IMR-90 (cell line): ENCODE data around the gene ASAP2. TPM values are rescaled to one million over a fixed set of nuclear protein-coding genes. Genes with fewer than 3 reads are reported as not detected.

Experiments used
- ATAC-seq: fragments of 200-7000 bp; cut with Tn5 transposase; 2 replicates; pipeline ENCODE4 v1.9.1; 2020; ENCODE audit warnings: low read depth, mild to moderate bottlenecking, moderate library complexity
- BruUV-seq: library from RNA; stranded (reverse); fragments of 400-500 nt; replicated peaks from 2 replicates; lab custom pipeline; 2021; lab: Mats Ljungman, UMichigan
- CTCF ChIA-PET: fragments of 300-600 bp; formaldehyde crosslinking; extraction: SDS; loops from one replicate; lab custom pipeline; 2021; ENCODE audit warnings: antibody characterized with exemption; lab: Yijun Ruan, JAX
- POLR2A ChIA-PET: fragments of 300-600 bp; sonication (Branson Sonifier 250); formaldehyde crosslinking; loops from one replicate; lab custom pipeline; 2022; ENCODE audit warnings: antibody characterized with exemption; ENCODE audit not compliant: unreplicated experiment; lab: Charles Lee
- DNase-seq: peaks from one replicate; pipeline ENCODE4 v3.0.0; 2013
- H2AFZ ChIP-seq: replicated peaks from 2 replicates; pipeline ENCODE3; 2013; ENCODE audit warnings: low read length, mild to moderate bottlenecking; ENCODE audit not compliant: poor library complexity
- H2AK5ac ChIP-seq: 2 replicates; pipeline ENCODE4 v1.6.1; 2013; ENCODE audit warnings: low read depth, low read length, inconsistent platforms
- H2AK9ac ChIP-seq: replicated peaks from 2 replicates; pipeline ENCODE3; 2013; ENCODE audit warnings: mild to moderate bottlenecking, low read depth, low read length, moderate library complexity; ENCODE audit not compliant: poor library complexity
- H2BK120ac ChIP-seq: 2 replicates; pipeline ENCODE4 v1.6.1; 2013; ENCODE audit warnings: low read depth, low read length, inconsistent platforms
- H2BK15ac ChIP-seq: 3 replicates; pipeline ENCODE4 v1.6.1; 2013; ENCODE audit warnings: low read depth, low read length, inconsistent platforms
- H2BK20ac ChIP-seq: 2 replicates; pipeline ENCODE4 v1.6.1; 2013; ENCODE audit warnings: low read depth, mild to moderate bottlenecking, inconsistent platforms, low read length, moderate library complexity
- H2BK5ac ChIP-seq: 2 replicates; pipeline ENCODE4 v1.6.1; 2013; ENCODE audit warnings: mild to moderate bottlenecking, low read depth, low read length, inconsistent platforms; ENCODE audit not compliant: poor library complexity, severe bottlenecking
- H3K14ac ChIP-seq: replicated peaks from 2 replicates; pipeline ENCODE4 v1.6.1; 2013; ENCODE audit warnings: low read depth, low read length, inconsistent platforms
- H3K18ac ChIP-seq: 2 replicates; pipeline ENCODE4 v1.6.1; 2013; ENCODE audit warnings: low read depth, low read length, control low read depth
- H3K23ac ChIP-seq: 2 replicates; pipeline ENCODE4 v1.6.1; 2013; ENCODE audit warnings: low read depth, low read length, inconsistent platforms
- H3K27ac ChIP-seq: 2 replicates; pipeline ENCODE4 v1.5.1; 2013; ENCODE audit warnings: mild to moderate bottlenecking, control low read depth, low read length; ENCODE audit not compliant: insufficient read depth
- H3K27me3 ChIP-seq: 2 replicates; pipeline ENCODE4 v1.6.1; 2013; ENCODE audit warnings: low read length; ENCODE audit not compliant: control insufficient read depth, insufficient read depth
- H3K36me3 ChIP-seq: 2 replicates; pipeline ENCODE4 v1.6.1; 2013; ENCODE audit warnings: low read length, mixed read lengths; ENCODE audit not compliant: control insufficient read depth, insufficient read depth
- H3K4ac ChIP-seq: 2 replicates; pipeline ENCODE4 v1.6.1; 2013; ENCODE audit warnings: low read depth, low read length, inconsistent platforms
- H3K4me1 ChIP-seq: 2 replicates; pipeline ENCODE4 v1.6.1; 2013; ENCODE audit warnings: low read length, mixed read lengths; ENCODE audit not compliant: control insufficient read depth, insufficient read depth
- H3K4me2 ChIP-seq: 2 replicates; pipeline ENCODE4 v1.6.1; 2013; ENCODE audit warnings: low read depth, mild to moderate bottlenecking, control low read depth, low read length, moderate library complexity
- H3K4me3 ChIP-seq: 2 replicates; pipeline ENCODE4 v1.5.1; 2013; ENCODE audit warnings: low read depth, mild to moderate bottlenecking, control low read depth, low read length, moderate library complexity; ENCODE audit not compliant: insufficient read depth
- H3K56ac ChIP-seq: 2 replicates; pipeline ENCODE4 v1.6.1; 2013; ENCODE audit warnings: low read length, inconsistent platforms; ENCODE audit not compliant: insufficient read depth; ENCODE audit errors: extremely low read depth
- H3K79me1 ChIP-seq, 2 experiments: 2 replicates each; pipeline ENCODE4 v1.6.1; 2013; ENCODE audit warnings: low read length in 2 of 2, inconsistent platforms in 1 of 2, low read depth in 1 of 2
- H3K9ac ChIP-seq: 2 replicates; pipeline ENCODE4 v1.6.1; 2013; ENCODE audit warnings: low read depth, low read length, control low read depth
- H3K9me1 ChIP-seq: 2 replicates; pipeline ENCODE4 v1.6.1; 2013; ENCODE audit warnings: low read length, inconsistent platforms; ENCODE audit not compliant: insufficient read depth
- H3K9me3 ChIP-seq: 2 replicates; pipeline ENCODE4 v1.6.1; 2013; ENCODE audit warnings: low read length; ENCODE audit not compliant: control insufficient read depth, insufficient read depth
- H4K20me1 ChIP-seq: 2 replicates; pipeline ENCODE4 v1.6.1; 2013; ENCODE audit warnings: low read length, inconsistent platforms; ENCODE audit not compliant: insufficient read depth
- H4K5ac ChIP-seq: 2 replicates; pipeline ENCODE4 v1.6.1; 2013; ENCODE audit warnings: mild to moderate bottlenecking, low read depth, low read length, control low read depth
- H4K8ac ChIP-seq, 2 experiments: 2 replicates each; pipeline ENCODE4 v1.6.1; 2013; ENCODE audit warnings: low read depth in 2 of 2, low read length in 2 of 2, control low read depth in 1 of 2, inconsistent platforms in 1 of 2
- H4K91ac ChIP-seq: 2 replicates; pipeline ENCODE4 v1.6.1; 2013; ENCODE audit warnings: low read depth, low read length, inconsistent platforms; ENCODE audit not compliant: insufficient read depth
- BHLHE40 ChIP-seq: fragments of 150-350 bp; IDR thresholded peaks from 2 replicates; pipeline ENCODE4 v1.6.1; 2016; ENCODE audit warnings: mild to moderate bottlenecking, low read depth, low read length
- CEBPB ChIP-seq: IDR thresholded peaks from 2 replicates; pipeline ENCODE4 v1.6.1; 2012; ENCODE audit warnings: low read depth, low read length, improper control_type of control experiment
- CHD1 ChIP-seq: IDR thresholded peaks from 2 replicates; pipeline ENCODE4 v1.6.1; 2012; ENCODE audit warnings: low read depth, low read length, improper control_type of control experiment
- FOS ChIP-seq: fragments of 150-350 bp; IDR thresholded peaks from 2 replicates; pipeline ENCODE4 v1.6.1; 2016; ENCODE audit warnings: low read depth, low read length
- MAFK ChIP-seq: IDR thresholded peaks from 2 replicates; pipeline ENCODE4 v1.6.1; 2012; ENCODE audit warnings: low read depth, low read length, improper control_type of control experiment
- MAZ ChIP-seq: IDR thresholded peaks from 2 replicates; pipeline ENCODE4 v1.6.1; 2012; ENCODE audit warnings: low read depth, mild to moderate bottlenecking, low read length, improper control_type of control experiment, moderate library complexity, borderline replicate concordance
- MXI1 ChIP-seq: IDR thresholded peaks from 2 replicates; pipeline ENCODE4 v1.6.1; 2012; ENCODE audit warnings: low read depth, mild to moderate bottlenecking, low read length, moderate library complexity, borderline replicate concordance
- NFE2L2 ChIP-seq: fragments of 150-350 bp; IDR thresholded peaks from 2 replicates; pipeline ENCODE4 v1.6.1; 2016; ENCODE audit warnings: low read depth, mild to moderate bottlenecking, low read length
- POLR2A ChIP-seq: IDR thresholded peaks from 2 replicates; pipeline ENCODE4 v1.6.1; 2012; ENCODE audit warnings: mild to moderate bottlenecking, low read depth, low read length
- RAD21 ChIP-seq: IDR thresholded peaks from 2 replicates; pipeline ENCODE4 v1.6.1; 2012; ENCODE audit warnings: low read length, improper control_type of control experiment
- RCOR1 ChIP-seq: IDR thresholded peaks from 2 replicates; pipeline ENCODE4 v1.6.1; 2012; ENCODE audit warnings: mild to moderate bottlenecking, low read length, improper control_type of control experiment; ENCODE audit not compliant: insufficient replicate concordance
- RFX5 ChIP-seq: IDR thresholded peaks from 2 replicates; pipeline ENCODE4 v1.8.0; 2012; ENCODE audit warnings: low read depth, mild to moderate bottlenecking, low read length, moderate library complexity
- SMC3 ChIP-seq: fragments of 150-350 bp; IDR thresholded peaks from 2 replicates; pipeline ENCODE4 v1.6.1; 2016; ENCODE audit warnings: low read depth, mild to moderate bottlenecking, antibody characterized with exemption, low read length, moderate library complexity
- USF2 ChIP-seq: fragments of 150-350 bp; IDR thresholded peaks from 2 replicates; pipeline ENCODE4 v1.6.1; 2017; ENCODE audit warnings: mild to moderate bottlenecking, antibody characterized with exemption, low read length, low read depth
- WGBS, 2 experiments: methylation state at CpG; one replicate each; pipeline versions ENCODE4 v1.1.5 to v1.1.7; 2013; ENCODE audit warnings: missing lambda C conversion rate in 2 of 2; ENCODE audit not compliant: insufficient read length in 1 of 2; ENCODE audit errors: extremely low coverage in 2 of 2; 5-methylcytosine and 5-hydroxymethylcytosine counted together
- dilution Hi-C: fragments of 300-500 bp; cut with HindIII; formaldehyde crosslinking; loops from one replicate; pipeline ENCODE4 v1.14.3; 2018; ENCODE audit warnings: low sequenced_read_pairs; ENCODE audit not compliant: unreplicated experiment
- in situ Hi-C: fragments of 300-500 bp; cut with MboI; formaldehyde crosslinking; loops from 3 replicates; pipeline ENCODE4 v1.14.3; 2019; ENCODE audit warnings: low sequenced_read_pairs, inconsistent platforms, mixed read lengths
- intact Hi-C: fragments of 100-400 bp; cut with micrococcal nuclease; formaldehyde crosslinking; loops from 2 replicates; pipeline ENCODE4 v1.10.0; 2022
- polyA plus RNA-seq, 3 experiments: library from polyadenylated mRNA; depleted of rRNA; stranded (reverse); fragments of >200 nt; gene quantifications; 2 replicates each; pipeline ENCODE4 v1.2.3, GENCODE V29; 2012; ENCODE audit warnings: low replicate concordance in 1 of 3
- total RNA-seq: library from RNA; depleted of rRNA; stranded (reverse); fragments of >200 nt; gene quantifications from 2 replicates; pipeline ENCODE4 v1.2.3, GENCODE V29; 2012
- TF ChIP-seq, protein P1 (sequence below): conservative IDR thresholded peaks from 2 replicates; pipeline ENCODE4 v1.5.1; 2012; ENCODE audit warnings: mild to moderate bottlenecking, low read depth, low read length, improper control_type of control experiment
- TF ChIP-seq, protein P2 (sequence below): fragments of 150-350 bp; IDR thresholded peaks from 2 replicates; pipeline ENCODE4 v1.6.1; 2016; ENCODE audit warnings: low read depth, mild to moderate bottlenecking, low read length, moderate library complexity, borderline replicate concordance

ASAP2 gene
- total and polyA plus RNA-seq, 2 of the 4 experiments (the other 2 are of a cell fraction), result 19.7 to 28.1 TPM

GRCh38 chr2:9322576-9322975 lies 116.0 kb downstream of the ASAP2 start:
- H3K4me1 ChIP-seq, result peaks cover 9% of the 10 kb centered on the region
- H3K9me1 ChIP-seq, result peaks cover 23% of the 10 kb centered on the region
- ATAC-seq (no peak), DNase-seq (no peak)
- in situ Hi-C loops (no loop called here), intact Hi-C loops (no loop called here), dilution Hi-C loops (no loop called here)
- no peaks in the 10 kb centered on the region for H3K27me3 ChIP-seq
- TF ChIP-seq CEBPB (no peak), FOS (no peak), RAD21 (no peak), RFX5 (no peak), MXI1 (no peak), NFE2L2 (no peak), CHD1 (no peak), RCOR1 (no peak), SMC3 (no peak), BHLHE40 (no peak), POLR2A (no peak), MAFK (no peak), MAZ (no peak), USF2 (no peak)
- TF ChIP-seq, protein P1, sequence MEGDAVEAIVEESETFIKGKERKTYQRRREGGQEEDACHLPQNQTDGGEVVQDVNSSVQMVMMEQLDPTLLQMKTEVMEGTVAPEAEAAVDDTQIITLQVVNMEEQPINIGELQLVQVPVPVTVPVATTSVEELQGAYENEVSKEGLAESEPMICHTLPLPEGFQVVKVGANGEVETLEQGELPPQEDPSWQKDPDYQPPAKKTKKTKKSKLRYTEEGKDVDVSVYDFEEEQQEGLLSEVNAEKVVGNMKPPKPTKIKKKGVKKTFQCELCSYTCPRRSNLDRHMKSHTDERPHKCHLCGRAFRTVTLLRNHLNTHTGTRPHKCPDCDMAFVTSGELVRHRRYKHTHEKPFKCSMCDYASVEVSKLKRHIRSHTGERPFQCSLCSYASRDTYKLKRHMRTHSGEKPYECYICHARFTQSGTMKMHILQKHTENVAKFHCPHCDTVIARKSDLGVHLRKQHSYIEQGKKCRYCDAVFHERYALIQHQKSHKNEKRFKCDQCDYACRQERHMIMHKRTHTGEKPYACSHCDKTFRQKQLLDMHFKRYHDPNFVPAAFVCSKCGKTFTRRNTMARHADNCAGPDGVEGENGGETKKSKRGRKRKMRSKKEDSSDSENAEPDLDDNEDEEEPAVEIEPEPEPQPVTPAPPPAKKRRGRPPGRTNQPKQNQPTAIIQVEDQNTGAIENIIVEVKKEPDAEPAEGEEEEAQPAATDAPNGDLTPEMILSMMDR, result no peak
- TF ChIP-seq, protein P2, sequence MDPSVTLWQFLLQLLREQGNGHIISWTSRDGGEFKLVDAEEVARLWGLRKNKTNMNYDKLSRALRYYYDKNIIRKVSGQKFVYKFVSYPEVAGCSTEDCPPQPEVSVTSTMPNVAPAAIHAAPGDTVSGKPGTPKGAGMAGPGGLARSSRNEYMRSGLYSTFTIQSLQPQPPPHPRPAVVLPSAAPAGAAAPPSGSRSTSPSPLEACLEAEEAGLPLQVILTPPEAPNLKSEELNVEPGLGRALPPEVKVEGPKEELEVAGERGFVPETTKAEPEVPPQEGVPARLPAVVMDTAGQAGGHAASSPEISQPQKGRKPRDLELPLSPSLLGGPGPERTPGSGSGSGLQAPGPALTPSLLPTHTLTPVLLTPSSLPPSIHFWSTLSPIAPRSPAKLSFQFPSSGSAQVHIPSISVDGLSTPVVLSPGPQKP, result no peak
- CTCF ChIA-PET, result no interaction called here
- H2BK20ac ChIP-seq, result no peak overlapping the region
- no peak overlapping the region for H3K18ac ChIP-seq
- H4K5ac ChIP-seq, result no peak overlapping the region
- no peak overlapping the region for H3K23ac ChIP-seq
- no peak overlapping the region for H3K14ac ChIP-seq
- H2BK15ac ChIP-seq, result no peak overlapping the region
- no peak overlapping the region for H2AFZ ChIP-seq
- peaks cover 28 to 77% of the 10 kb centered on the region in 2 experiments for H3K79me1 ChIP-seq
- H2BK5ac ChIP-seq, result no peak overlapping the region
- H4K8ac ChIP-seq, result no peak overlapping the region
- H3K27ac ChIP-seq, result no peak overlapping the region
- H3K4me3 ChIP-seq, result no peak overlapping the region
- no peak overlapping the region for H3K56ac ChIP-seq
- POLR2A ChIA-PET, result no interaction called here
- peaks cover 9% of the 10 kb centered on the region; the same call in 1 of the 2 replicates for H4K20me1 ChIP-seq
- no peak overlapping the region for H2BK120ac ChIP-seq
- H3K36me3 ChIP-seq, result peaks cover 15% of the 10 kb centered on the region
- no TSS peak for BruUV-seq
- H4K91ac ChIP-seq, result no peak overlapping the region
- H3K4me2 ChIP-seq, result no peak overlapping the region
- 95% methylated on average over 6 of the region's 7 CpGs; no CpG with 5 or more reads in 1 of the 2 experiments for WGBS, 2 experiments
- H2AK9ac ChIP-seq, result no peak overlapping the region
- no peak overlapping the region for H3K4ac ChIP-seq
- H3K9ac ChIP-seq, result no peak overlapping the region
- no peak overlapping the region for H2AK5ac ChIP-seq
- no peaks in the 10 kb centered on the region for H3K9me3 ChIP-seq
